Measurements from ENCODE around the gene SLC38A8. TPM values are rescaled to one million over a fixed set of nuclear protein-coding genes. Genes with fewer than 3 reads are reported as not detected.

Gene SLC38A8
- total and polyA plus RNA-seq, 2 experiments from 2014 or later, result not detected

DNA sequence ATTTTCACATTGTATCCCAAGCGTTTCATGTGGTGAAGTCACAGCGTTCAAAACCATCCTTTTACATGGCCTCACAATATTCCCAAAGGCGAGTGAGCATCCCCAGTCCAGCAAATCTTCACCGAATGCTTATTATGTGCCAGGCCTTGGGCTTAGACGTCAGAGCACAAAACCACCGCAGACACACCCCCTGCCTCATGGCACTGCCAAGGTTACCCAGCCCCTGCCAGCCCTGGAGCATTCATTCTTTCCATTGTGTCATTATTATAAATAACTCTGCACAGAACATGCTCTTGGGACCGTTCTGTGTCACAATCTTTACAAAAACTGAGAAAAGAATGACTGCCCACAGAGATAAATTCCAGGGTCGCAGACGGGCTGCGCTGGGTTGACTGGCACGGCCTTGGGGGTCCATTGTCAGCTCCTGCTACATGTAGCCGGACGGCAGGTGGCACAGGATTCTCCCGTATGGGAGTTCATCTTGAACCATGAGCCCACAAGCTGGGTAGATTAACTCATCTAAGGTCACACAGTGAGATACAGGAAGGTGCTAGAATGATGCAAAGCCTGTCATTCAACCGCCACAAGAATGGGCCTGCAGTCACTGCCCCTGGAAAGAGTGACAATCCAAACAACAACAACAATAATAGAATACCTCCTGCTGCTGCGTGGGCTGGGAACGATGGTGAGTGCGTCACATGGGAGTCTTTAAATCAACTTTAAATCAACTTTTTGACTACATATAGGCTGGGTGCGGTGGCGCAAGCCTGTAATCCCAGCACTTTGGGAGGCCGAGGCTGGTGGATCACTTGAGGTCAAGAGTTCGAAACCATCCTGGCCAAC lies 79.1 kb downstream of the SLC38A8 start:
- no peaks in the 10 kb centered on the region for H3K4me1 ChIP-seq (ENCODE audit: insufficient read depth)
- H3K9me2 ChIP-seq (replicated peaks; ENCODE audit: insufficient read depth), result no peaks in the 10 kb centered on the region
- no peak overlapping the region for H3K4me2 ChIP-seq
- DNase-seq (ENCODE audit: low spot score), result no peak
- TF ChIP-seq EZH2 (IDR thresholded peaks at IDR 0.05; ENCODE audit: borderline replicate concordance) (no peak), EZH2phosphoT487 (IDR thresholded peaks at IDR 0.05; ENCODE audit: low read depth, severe bottlenecking, unreplicated experiment) (no peak), CTCF (IDR thresholded peaks at IDR 0.05; ENCODE audit: poor library complexity) (no peak)
- no peaks in the 10 kb centered on the region for H3K36me3 ChIP-seq (replicated peaks; ENCODE audit: insufficient read depth, low read depth)
- no peaks in the 10 kb centered on the region for H3K79me2 ChIP-seq
- no peak overlapping the region for H3K27ac ChIP-seq
- no peak overlapping the region for H2AFZ ChIP-seq
- 89% methylated on average over 22 of the region's 22 CpGs for WGBS (ENCODE audit: low lambda C conversion rate, missing lambda C conversion rate)
- no peak overlapping the region for H3K4me3 ChIP-seq
- H3K9me3 ChIP-seq (ENCODE audit: low read depth), result no peaks in the 10 kb centered on the region
- no peaks in the 10 kb centered on the region for H3K27me3 ChIP-seq
- no peaks in the 10 kb centered on the region for H4K20me1 ChIP-seq (ENCODE audit: insufficient read depth, poor library complexity, severe bottlenecking)

- H3K36me3 ChIP-seq (replicated peaks; ENCODE audit: insufficient read depth, low read depth), result no peaks in the 10 kb centered on the region
- no peaks in the 10 kb centered on the region for H3K27me3 ChIP-seq
- no peaks in the 10 kb centered on the region for H4K20me1 ChIP-seq (ENCODE audit: insufficient read depth, poor library complexity, severe bottlenecking)
- DNase-seq (ENCODE audit: low spot score), result no peak
- TF ChIP-seq EZH2 (IDR thresholded peaks at IDR 0.05; ENCODE audit: borderline replicate concordance) (no peak), CTCF (IDR thresholded peaks at IDR 0.05; ENCODE audit: poor library complexity) (no peak), EZH2phosphoT487 (IDR thresholded peaks at IDR 0.05; ENCODE audit: low read depth, severe bottlenecking, unreplicated experiment) (no peak)
- H3K4me2 ChIP-seq, result no peak overlapping the region
- H3K9me2 ChIP-seq (replicated peaks; ENCODE audit: insufficient read depth), result no peaks in the 10 kb centered on the region
- H3K9me3 ChIP-seq (ENCODE audit: low read depth), result no peaks in the 10 kb centered on the region
- 90% methylated on average over 5 of the region's 5 CpGs for WGBS (ENCODE audit: low lambda C conversion rate, missing lambda C conversion rate)
- no peak overlapping the region for H3K27ac ChIP-seq
- no peak overlapping the region for H3K4me3 ChIP-seq
- no peaks in the 10 kb centered on the region for H3K79me2 ChIP-seq
- no peak overlapping the region for H2AFZ ChIP-seq
- H3K4me1 ChIP-seq (ENCODE audit: insufficient read depth), result no peaks in the 10 kb centered on the region
These were observed 81.0 kb downstream of the SLC38A8 start for GRCh38 chr16:83961591-83961990.

- 95% methylated on average over 21 of the region's 29 CpGs for WGBS (ENCODE audit: low lambda C conversion rate, missing lambda C conversion rate)
- Histone ChIP-seq H3K36me3 (replicated peaks; ENCODE audit: insufficient read depth, low read depth) (no peaks in the 10 kb centered on the region), H3K4me1 (ENCODE audit: insufficient read depth) (no peaks in the 10 kb centered on the region), H3K9me3 (ENCODE audit: low read depth) (no peaks in the 10 kb centered on the region), H3K27me3 (no peaks in the 10 kb centered on the region), H3K27ac (no peak overlapping the region), H3K9me2 (replicated peaks; ENCODE audit: insufficient read depth) (no peaks in the 10 kb centered on the region), H3K4me3 (no peak overlapping the region), H2AFZ (no peak overlapping the region), H3K4me2 (no peak overlapping the region), H3K79me2 (no peaks in the 10 kb centered on the region), H4K20me1 (ENCODE audit: insufficient read depth, poor library complexity, severe bottlenecking) (no peaks in the 10 kb centered on the region)
- no peak for TF ChIP-seq EZH2 (IDR thresholded peaks at IDR 0.05; ENCODE audit: borderline replicate concordance)
- TF ChIP-seq CTCF (IDR thresholded peaks at IDR 0.05; ENCODE audit: poor library complexity), result no peak
- no peak for TF ChIP-seq EZH2phosphoT487 (IDR thresholded peaks at IDR 0.05; ENCODE audit: low read depth, severe bottlenecking, unreplicated experiment)
- DNase-seq (ENCODE audit: low spot score), result no peak
These were observed 81.9 kb downstream of the SLC38A8 start for GRCh38 chr16:83960521-83961249.

Small RNA genes within 50 kb of the gene (small RNA-seq; reads per million reads assigned to genes)
- not detected for gene RNA5SP432

Other genes with a start within 250 kb of the SLC38A8 start
- 26.7 and 26.9 TPM in 2 replicates for gene HSBP1, start 234.8 kb downstream of the SLC38A8 start, total RNA-seq
- gene HSBP1, start 234.8 kb downstream of the SLC38A8 start, polyA plus RNA-seq, result 375 and 384 TPM in 2 replicates
- gene MLYCD, start 143.7 kb downstream of the SLC38A8 start, total RNA-seq, result 5.5 and 6.3 TPM in 2 replicates
- gene MLYCD, start 143.7 kb downstream of the SLC38A8 start, polyA plus RNA-seq, result 9.0 and 10.1 TPM in 2 replicates
- 1.9 and 3.3 TPM in 2 replicates for gene OSGIN1, start 89.6 kb downstream of the SLC38A8 start, total RNA-seq
- gene OSGIN1, start 89.6 kb downstream of the SLC38A8 start, polyA plus RNA-seq, result 6.0 and 10.0 TPM in 2 replicates
- gene NECAB2, start 74.6 kb downstream of the SLC38A8 start, total RNA-seq, result not detected in 2 replicates
- gene NECAB2, start 74.6 kb downstream of the SLC38A8 start, polyA plus RNA-seq, result 0.45 and 1.1 TPM in 2 replicates
- gene MBTPS1, start 74.1 kb upstream of the SLC38A8 start, total RNA-seq, result 76.8 and 82.9 TPM in 2 replicates
- 61.5 and 65.9 TPM in 2 replicates for gene MBTPS1, start 74.1 kb upstream of the SLC38A8 start, polyA plus RNA-seq
- 24.9 and 26.7 TPM in 2 replicates for gene HSDL1, start 102.4 kb upstream of the SLC38A8 start, total RNA-seq
- 14.3 and 20.1 TPM in 2 replicates for gene HSDL1, start 102.4 kb upstream of the SLC38A8 start, polyA plus RNA-seq
- gene DNAAF1, start 102.5 kb upstream of the SLC38A8 start, total RNA-seq, result 0.13 and 0.16 TPM in 2 replicates
- gene DNAAF1, start 102.5 kb upstream of the SLC38A8 start, polyA plus RNA-seq, result 0.12 and 0.31 TPM in 2 replicates
- 30.2 and 32.8 TPM in 2 replicates for gene TAF1C, start 144.3 kb upstream of the SLC38A8 start, total RNA-seq
- gene TAF1C, start 144.3 kb upstream of the SLC38A8 start, polyA plus RNA-seq, result 39.2 and 58.0 TPM in 2 replicates
- gene ADAD2, start 148.4 kb upstream of the SLC38A8 start, total RNA-seq, result not detected in 2 replicates
- gene ADAD2, start 148.4 kb upstream of the SLC38A8 start, polyA plus RNA-seq, result 0.30 TPM in 1 of 2 replicates, not detected in the other
- gene KCNG4, start 197.2 kb upstream of the SLC38A8 start, total RNA-seq, result not detected in 2 replicates
- gene KCNG4, start 197.2 kb upstream of the SLC38A8 start, polyA plus RNA-seq, result not detected in 2 replicates

Data from hepatocyte (in vitro differentiated cells).